ENCODE data around the gene CACFD1. TPM values are rescaled to one million over a fixed set of nuclear protein-coding genes. Genes with fewer than 3 reads are reported as not detected.

The CACFD1 gene
- 10 to 100 TPM in 5 of 7 donors, 1 to 10 TPM in 2; 10.0 to 14.2 (median 12.6) TPM for total RNA-seq
- polyA plus RNA-seq: 10 to 100 TPM in 1 of 3 donors, 1 to 10 TPM in 2; 4.7 to 12.7 (median 6.6) TPM
- long read RNA-seq, donor 1, partial matches to known transcripts: 8 of 12 reads
- long read RNA-seq, donor 1, other reads (novel, unspliced or antisense): 0 of 12 reads
- long read RNA-seq, donor 2, transcript CACFD1-202 (5 exons, 2,794 nt): major isoform, 5 of 5 reads
- long read RNA-seq, donor 2, partial matches to known transcripts: 0 of 5 reads
- long read RNA-seq, donor 2, other reads (novel, unspliced or antisense): 0 of 5 reads

DNA sequence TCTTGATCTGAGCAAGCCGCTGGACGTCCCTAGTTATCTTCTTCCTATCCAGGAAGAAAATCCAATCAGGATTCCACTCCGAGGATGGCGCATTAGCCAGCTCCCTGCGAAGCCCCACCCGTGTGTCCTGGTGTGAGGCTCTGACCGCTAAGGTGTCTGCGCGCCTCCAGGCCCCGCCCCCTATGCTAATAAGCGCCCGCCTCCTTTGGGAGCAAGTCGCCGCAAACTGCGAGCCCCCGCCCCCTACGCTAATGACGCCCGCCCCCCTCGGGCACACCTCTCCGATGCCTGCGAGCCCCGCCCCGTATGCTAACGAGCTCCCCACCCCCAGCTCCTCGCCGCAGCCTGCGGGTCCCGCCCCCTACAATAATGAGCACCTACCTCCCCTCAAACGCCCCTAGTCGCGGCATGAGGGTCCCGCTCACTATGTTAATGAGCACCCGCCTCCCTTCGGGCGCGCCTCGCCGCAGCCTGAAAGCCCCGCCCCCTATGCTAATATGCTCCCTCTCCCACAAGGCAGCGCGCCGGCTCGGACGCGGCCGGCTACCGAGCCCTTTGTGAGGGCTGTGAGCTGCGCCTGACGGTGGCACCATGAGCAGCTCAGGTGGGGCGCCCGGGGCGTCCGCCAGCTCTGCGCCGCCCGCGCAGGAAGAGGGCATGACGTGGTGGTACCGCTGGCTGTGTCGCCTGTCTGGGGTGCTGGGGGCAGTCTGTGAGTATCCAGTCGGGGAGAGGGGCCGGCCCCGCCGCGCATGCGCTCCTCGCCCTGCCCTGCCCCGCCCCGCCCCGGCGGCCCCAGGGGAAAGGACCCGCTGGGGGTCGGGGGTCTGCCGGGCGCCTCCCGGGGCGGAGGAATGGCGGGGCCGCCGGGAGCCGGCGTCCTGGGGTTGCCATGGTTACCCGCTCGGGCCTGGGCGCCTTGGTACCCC lies at the start of gene CACFD1:
TSS of gene CACFD1 (plus strand) at position 503 of the 929 bp plus-strand sequence. CDS start at position 592, 89 bp downstream.
- no peaks in the 10 kb centered on the region for H3K9me3 ChIP-seq
- peaks cover 0 to 12% (median 0%) of the 10 kb centered on the region in 6 donors for H3K36me3 ChIP-seq
- TF ChIP-seq, protein P1, sequence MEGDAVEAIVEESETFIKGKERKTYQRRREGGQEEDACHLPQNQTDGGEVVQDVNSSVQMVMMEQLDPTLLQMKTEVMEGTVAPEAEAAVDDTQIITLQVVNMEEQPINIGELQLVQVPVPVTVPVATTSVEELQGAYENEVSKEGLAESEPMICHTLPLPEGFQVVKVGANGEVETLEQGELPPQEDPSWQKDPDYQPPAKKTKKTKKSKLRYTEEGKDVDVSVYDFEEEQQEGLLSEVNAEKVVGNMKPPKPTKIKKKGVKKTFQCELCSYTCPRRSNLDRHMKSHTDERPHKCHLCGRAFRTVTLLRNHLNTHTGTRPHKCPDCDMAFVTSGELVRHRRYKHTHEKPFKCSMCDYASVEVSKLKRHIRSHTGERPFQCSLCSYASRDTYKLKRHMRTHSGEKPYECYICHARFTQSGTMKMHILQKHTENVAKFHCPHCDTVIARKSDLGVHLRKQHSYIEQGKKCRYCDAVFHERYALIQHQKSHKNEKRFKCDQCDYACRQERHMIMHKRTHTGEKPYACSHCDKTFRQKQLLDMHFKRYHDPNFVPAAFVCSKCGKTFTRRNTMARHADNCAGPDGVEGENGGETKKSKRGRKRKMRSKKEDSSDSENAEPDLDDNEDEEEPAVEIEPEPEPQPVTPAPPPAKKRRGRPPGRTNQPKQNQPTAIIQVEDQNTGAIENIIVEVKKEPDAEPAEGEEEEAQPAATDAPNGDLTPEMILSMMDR (IDR thresholded peaks at IDR 0.05 in 8 of 11, conservative IDR thresholded peaks at IDR 0.05 in 3 of 11): peak in 2 of 11 experiments; percentile 21 to 24
- TF ChIP-seq POLR2AphosphoS5 (IDR thresholded peaks at IDR 0.05) (peak; percentile 85 to 93 (median 89)), POLR2A (IDR thresholded peaks at IDR 0.05) (peak in 1 of 3 donors; percentile 35)
- peaks cover 7 to 48% (median 37%) of the 10 kb centered on the region in 6 donors for H3K4me1 ChIP-seq
- intact Hi-C loops (cut with DNase I; ENCODE audit: low total_unique reads): no loop called here
- 0 to 2% (median 1%) methylated on average over 42 to 86 of the region's 86 CpGs for WGBS, 5 donors
- H3K27ac ChIP-seq: peak within 1 kb of the TSS; percentile 90 to 97 (median 94)
- peak; percentile 99 for DNase-seq
- H3K4me3 ChIP-seq: peak within 1 kb of the TSS; percentile 71 to 90 (median 74)
- no peaks in the 10 kb centered on the region for H3K27me3 ChIP-seq (replicated peaks in 1 of 7)

DNA sequence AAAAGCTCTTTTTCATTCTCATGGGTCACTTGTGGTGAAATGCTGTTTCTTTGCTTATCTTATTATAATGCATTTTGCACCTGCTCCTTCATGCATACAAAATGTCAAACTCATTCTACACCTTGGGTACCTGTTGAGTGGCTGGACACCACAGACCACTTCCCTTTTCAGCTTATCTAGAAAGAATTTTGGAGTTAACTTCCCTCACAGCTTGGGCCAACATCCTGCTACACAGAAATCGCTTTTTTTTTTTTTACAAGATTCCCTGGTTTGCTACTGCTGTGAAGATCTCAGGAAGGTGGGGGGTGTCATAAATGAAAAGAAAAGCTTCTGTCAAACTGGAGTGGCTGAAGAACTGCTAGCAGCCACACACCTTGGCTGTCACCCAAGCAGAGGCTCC lies 44.6 kb upstream of the CACFD1 start:
- intact Hi-C loops (cut with DNase I; ENCODE audit: low total_unique reads): no loop called here
- H3K4me1 ChIP-seq: peaks cover 13 to 62% (median 45%) of the 10 kb centered on the region in 6 donors
- H3K4me3 ChIP-seq: no peak overlapping the region
- H3K27ac ChIP-seq: no peak overlapping the region
- WGBS, 5 donors: 27 to 49% (median 44%) methylated on average over 1 of the region's 1 CpG
- no peaks in the 10 kb centered on the region for H3K27me3 ChIP-seq (replicated peaks in 1 of 7)
- no peak for TF ChIP-seq POLR2AphosphoS5 (IDR thresholded peaks at IDR 0.05)
- TF ChIP-seq, protein P1 (IDR thresholded peaks at IDR 0.05 in 8 of 11, conservative IDR thresholded peaks at IDR 0.05 in 3 of 11): no peak
- TF ChIP-seq POLR2A (IDR thresholded peaks at IDR 0.05): no peak
- DNase-seq: no peak
- peaks cover 0 to 61% (median 50%) of the 10 kb centered on the region in 6 donors for H3K36me3 ChIP-seq
- H3K9me3 ChIP-seq: no peaks in the 10 kb centered on the region

DNA sequence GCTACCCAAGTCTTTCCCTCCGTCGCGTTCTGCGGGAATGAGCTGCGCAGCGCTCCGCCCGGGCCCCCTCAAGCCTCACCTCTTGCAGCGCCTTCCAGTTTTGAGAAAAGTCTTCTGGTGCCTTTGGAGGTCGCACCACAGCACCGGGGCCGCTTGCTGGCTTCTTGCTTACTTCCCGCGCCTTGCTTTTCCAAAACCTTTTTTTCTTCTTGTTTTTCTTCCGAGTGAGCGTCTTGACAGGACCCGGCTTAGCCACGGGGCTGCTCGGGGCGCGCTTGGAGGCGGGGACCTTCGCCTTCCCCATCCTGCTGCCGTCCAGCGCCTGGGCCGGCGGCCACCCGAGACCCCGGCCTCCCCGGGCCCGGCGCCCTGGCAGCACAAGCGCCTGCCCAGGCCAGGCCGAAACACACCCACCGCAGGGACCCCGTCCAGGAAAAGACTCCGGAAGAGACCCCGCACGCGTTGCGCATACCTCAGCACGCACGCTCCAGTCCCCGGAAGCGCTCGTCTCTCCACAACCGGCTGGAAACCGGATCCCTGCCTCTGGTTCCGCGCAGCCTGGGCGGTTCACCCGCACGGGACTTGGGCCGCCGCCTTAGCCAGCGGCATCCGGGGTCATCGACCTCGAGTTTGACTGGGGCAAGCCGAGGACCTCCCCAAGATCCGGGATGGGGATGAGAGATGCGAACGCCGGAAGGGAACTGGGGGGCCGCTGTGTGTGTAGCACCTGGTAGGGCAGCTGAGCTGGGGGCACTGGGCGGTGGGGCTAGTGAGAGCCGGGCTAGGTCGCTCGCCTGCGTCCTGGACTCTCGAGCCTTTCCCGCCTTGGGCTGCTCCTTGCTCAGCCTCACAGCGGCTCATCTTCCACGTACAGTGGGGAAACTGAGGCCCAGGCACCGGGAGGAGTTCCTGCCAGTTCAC lies 42.0 kb upstream of the CACFD1 start, which contains the start of gene REXO4:
TSS of gene REXO4 (minus strand) at position 470 of the 921 bp plus-strand sequence. CDS start at position 304, 166 bp downstream.
- H3K27me3 ChIP-seq (replicated peaks in 1 of 7): no peaks in the 10 kb centered on the region
- no peaks in the 10 kb centered on the region for H3K9me3 ChIP-seq
- peak; percentile 95 for DNase-seq
- intact Hi-C loops (cut with DNase I; ENCODE audit: low total_unique reads): no loop called here
- 0 to 3% (median 2%) methylated on average over 49 to 75 of the region's 75 CpGs for WGBS, 5 donors
- H3K27ac ChIP-seq: peak within 1 kb of the TSS; percentile 84 to 93 (median 88)
- H3K4me3 ChIP-seq: peak within 1 kb of the TSS; percentile 73 to 97 (median 89)
- peaks cover 13 to 77% (median 49%) of the 10 kb centered on the region in 6 donors for H3K4me1 ChIP-seq
- TF ChIP-seq POLR2A (IDR thresholded peaks at IDR 0.05): peak in 1 of 3 donors; percentile 76
- peak; percentile 81 to 92 (median 86) for TF ChIP-seq POLR2AphosphoS5 (IDR thresholded peaks at IDR 0.05)
- TF ChIP-seq, protein P1 (IDR thresholded peaks at IDR 0.05 in 8 of 11, conservative IDR thresholded peaks at IDR 0.05 in 3 of 11): peak in 1 of 11 experiments; percentile 9
- peaks cover 0 to 35% (median 24%) of the 10 kb centered on the region in 6 donors for H3K36me3 ChIP-seq

Measured in spleen (tissue), 13 donors.